CD4-positive, alpha-beta T cell (primary cell): ENCODE measurements around the gene DVL2. TPM values are rescaled to one million over a fixed set of nuclear protein-coding genes. Genes with fewer than 3 reads are reported as not detected.

ENCODE experiments used
- ATAC-seq: fragments of 200-7000 bp; cut with Tn5 transposase; one replicate; pipeline ENCODE4 v1.10.0; 2022; ENCODE audit warnings: mild to moderate bottlenecking; ENCODE audit not compliant: poor library complexity
- CTCF ChIA-PET: fragments of 350-600 bp; sonication (Branson Sonifier 250); formaldehyde crosslinking; loops from one replicate; lab custom pipeline; 2021; ENCODE audit warnings: antibody characterized with exemption, inconsistent platforms; lab: Charles Lee
- POLR2A ChIA-PET: fragments of 350-600 bp; sonication (Branson Sonifier 250); formaldehyde crosslinking; loops from one replicate; lab custom pipeline; 2021; ENCODE audit warnings: antibody characterized with exemption, inconsistent platforms; lab: Charles Lee
- DNase-seq, 14 experiments: peaks; one replicate each; pipeline ENCODE4 v3.0.0-alpha.2; 2013 to 2020; ENCODE audit warnings: mixed read lengths in 2 of 14
- H3K27ac ChIP-seq, 2 donors: one replicate each; pipeline versions ENCODE4 v1.5.1 to v1.7.0; 2013; ENCODE audit warnings: low read length in 2 of 2, low read depth in 1 of 2, mild to moderate bottlenecking in 1 of 2
- H3K27me3 ChIP-seq, 2 experiments: 1 replicate in 1 of 2; 2 replicates in 1 of 2; pipeline versions ENCODE4 v1.6.1 to v1.7.0; 2013; ENCODE audit warnings: low read length in 2 of 2, control low read depth in 1 of 2, mild to moderate bottlenecking in 1 of 2, moderate library complexity in 1 of 2; ENCODE audit not compliant: insufficient read depth in 2 of 2, control insufficient read depth in 1 of 2
- H3K36me3 ChIP-seq: one replicate; pipeline ENCODE4 v1.6.1; 2013; ENCODE audit warnings: low read length, control low read depth; ENCODE audit not compliant: insufficient read depth
- H3K4me1 ChIP-seq: one replicate; pipeline ENCODE4 v1.6.1; 2013; ENCODE audit warnings: low read length, control low read depth; ENCODE audit not compliant: insufficient read depth
- H3K4me3 ChIP-seq: one replicate; pipeline ENCODE4 v1.5.1; 2013; ENCODE audit warnings: mild to moderate bottlenecking, low read length, moderate library complexity
- H3K9me3 ChIP-seq, 2 experiments: 1 replicate in 1 of 2; 2 replicates in 1 of 2; pipeline versions ENCODE4 v1.6.1 to v1.7.0; 2013; ENCODE audit warnings: low read length in 2 of 2, mild to moderate bottlenecking in 2 of 2, control low read depth in 1 of 2, moderate library complexity in 1 of 2; ENCODE audit not compliant: control insufficient read depth in 1 of 2, insufficient read depth in 1 of 2
- H3K27ac Mint-ChIP-seq: one replicate; pipeline ENCODE4 v1.8.0; 2020; ENCODE audit warnings: mixed read lengths
- H3K27me3 Mint-ChIP-seq: one replicate; pipeline ENCODE4 v1.8.0; 2021; ENCODE audit warnings: mixed read lengths
- H3K36me3 Mint-ChIP-seq: one replicate; pipeline ENCODE4 v1.8.0; 2021; ENCODE audit warnings: low read depth, mixed read lengths
- H3K4me1 Mint-ChIP-seq: one replicate; pipeline ENCODE4 v1.8.0; 2021; ENCODE audit warnings: low read depth, mixed read lengths
- H3K4me3 Mint-ChIP-seq: one replicate; pipeline ENCODE4 v1.8.0; 2020; ENCODE audit warnings: mild to moderate bottlenecking, mixed read lengths
- H3K9me3 Mint-ChIP-seq: one replicate; pipeline ENCODE4 v1.8.0; 2020; ENCODE audit warnings: mixed read lengths
- CTCF ChIP-seq: fragments of 200-600 bp; IDR thresholded peaks from one replicate; pipeline ENCODE4 v1.8.0; 2022; ENCODE audit warnings: antibody characterized with exemption, mild to moderate bottlenecking
- intact Hi-C, 2 experiments: fragments of 100-400 bp; cut with DNase I in 1 of 2; cut with micrococcal nuclease in 1 of 2; formaldehyde crosslinking; loops; one replicate each; pipeline versions ENCODE4 v1.15.1 to v1.9.0; 2023 to 2025; cut with DNase I, micrococcal nuclease
- total RNA-seq, 174 experiments: library from RNA in 2 of 174; stranded (reverse) in 2 of 174; gene quantifications; one replicate each; pipeline ENCODE4 v1.2.3 and lab custom pipeline; 2021 to 2026

The DVL2 gene
- total RNA-seq, 2 experiments from 2014 or later, result 40.9 to 41.3 TPM

GRCh38 chr17:7258731-7259554, 24.6 kb upstream of the DVL2 start:
- Mint-ChIP-seq H3K4me1 (peaks cover 25% of the 10 kb centered on the region), H3K9me3 (no peaks in the 10 kb centered on the region), H3K27me3 (peaks cover 10% of the 10 kb centered on the region), H3K27ac (peak overlapping the region; percentile 15), H3K4me3 (no peak overlapping the region), H3K36me3 (peaks cover 45% of the 10 kb centered on the region)
- peaks cover 12 to 13% of the 10 kb centered on the region in 2 experiments for H3K27me3 ChIP-seq
- H3K9me3 ChIP-seq, result peaks cover 0 to 7% of the 10 kb centered on the region in 2 experiments
- peak in 1 of 14 experiments; percentile 24 for DNase-seq
- intact Hi-C loops, result no loop called here
- TF ChIP-seq CTCF, result no peak
- peaks cover 35% of the 10 kb centered on the region for H3K4me1 ChIP-seq
- no peak for ATAC-seq
- POLR2A ChIA-PET, result no interaction called here
- no peak overlapping the region for H3K27ac ChIP-seq
- no peak overlapping the region for H3K4me3 ChIP-seq
- H3K36me3 ChIP-seq, result peaks cover 37% of the 10 kb centered on the region
- CTCF ChIA-PET, result no interaction called here

DNA sequence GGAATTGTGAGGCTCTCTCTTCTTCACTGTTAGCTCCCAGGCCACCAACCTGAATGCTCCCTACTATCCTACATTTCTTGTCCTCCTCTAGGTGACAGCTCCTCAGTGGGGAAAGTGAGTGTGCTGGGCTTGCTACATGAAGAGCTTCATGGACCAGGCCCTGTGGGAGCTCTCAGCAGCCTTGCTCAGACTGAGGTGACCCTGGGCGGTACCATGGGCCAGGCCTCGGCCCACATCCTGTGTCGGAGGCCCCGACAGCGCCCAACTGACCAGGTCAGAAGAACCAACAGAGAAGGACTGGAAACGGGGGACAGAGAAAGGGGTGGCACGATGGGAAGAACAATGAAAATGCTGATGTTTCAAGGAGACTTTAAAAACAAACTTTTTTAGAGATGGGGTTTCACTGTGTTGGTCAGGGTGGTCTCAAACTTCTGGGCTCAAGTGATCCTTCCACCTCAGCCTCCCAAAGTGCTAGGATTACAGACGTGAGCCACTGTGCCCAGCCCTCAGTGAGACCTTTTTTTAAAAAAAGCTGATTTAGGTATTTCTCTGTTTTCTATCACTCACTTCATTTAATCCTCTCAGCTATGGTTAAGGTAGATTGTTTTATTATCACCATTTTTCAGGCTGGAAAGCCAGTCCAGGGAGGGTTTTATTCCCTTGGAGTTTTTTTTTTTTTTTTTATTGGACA, 22.6 kb upstream of the DVL2 start:
- Histone ChIP-seq H3K27me3 (peaks cover 0 to 2% of the 10 kb centered on the region in 2 experiments), H3K27ac (no peak overlapping the region), H3K4me3 (no peak overlapping the region), H3K9me3 (no peaks in the 10 kb centered on the region), H3K36me3 (peaks cover 37% of the 10 kb centered on the region), H3K4me1 (peaks cover 25% of the 10 kb centered on the region)
- no peak for ATAC-seq
- TF ChIP-seq CTCF, result no peak
- no peaks in the 10 kb centered on the region for H3K27me3 Mint-ChIP-seq
- no peak for DNase-seq
- H3K4me1 Mint-ChIP-seq, result peaks cover 24% of the 10 kb centered on the region
- ChIA-PET POLR2A (interaction anchor here (0.6 to 1.4 kb wide), 4 partner anchors 10 to 241 kb away, joined by 3 to 6 read pairs (median 4); partner anchors contain the start of genes GABARAP and PHF23), CTCF (interaction anchor here (0.7 to 1.0 kb wide), 2 partner anchors 39 to 503 kb away, joined by 3 read pairs; no protein-coding TSS in a partner anchor)
- peak overlapping the region; percentile 27 for H3K27ac Mint-ChIP-seq
- H3K36me3 Mint-ChIP-seq, result peaks cover 66% of the 10 kb centered on the region
- no peak overlapping the region for H3K4me3 Mint-ChIP-seq
- intact Hi-C loops, result no loop called here
- H3K9me3 Mint-ChIP-seq, result no peaks in the 10 kb centered on the region

DNA sequence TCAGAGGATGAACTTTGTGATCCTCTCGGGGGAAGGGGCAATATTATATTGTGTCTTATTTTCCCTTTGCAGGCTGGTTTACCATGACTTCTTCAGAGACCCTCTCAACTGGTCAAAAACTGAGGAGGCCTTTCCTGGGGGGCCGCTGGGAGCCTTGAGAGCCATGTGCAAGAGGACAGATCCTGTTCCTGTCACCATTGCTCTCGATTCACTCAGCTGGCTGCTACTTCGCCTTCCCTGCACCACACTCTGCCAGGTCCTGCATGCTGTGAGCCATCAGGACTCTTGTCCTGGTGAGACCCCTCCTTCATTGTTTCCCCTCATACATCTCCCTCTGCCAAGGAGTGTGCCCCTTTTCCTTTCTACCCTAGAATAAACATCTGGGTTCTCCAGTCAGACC, 20.2 kb upstream of the DVL2 start:
- peak overlapping the region; percentile 58 for H3K4me3 Mint-ChIP-seq
- CTCF ChIA-PET, result interaction anchor here (0.6 kb wide), 1 partner anchor 35 kb away, joined by 3 read pairs; the partner anchor contains the start of genes ACADVL and DLG4

More for the DNA sequence above, 20.2 kb upstream of the DVL2 start:
- ATAC-seq, result no peak
- peaks cover 66% of the 10 kb centered on the region for H3K36me3 Mint-ChIP-seq
- no peak overlapping the region for H3K4me3 ChIP-seq
- no peak for TF ChIP-seq CTCF
- DNase-seq, result no peak
- H3K4me1 ChIP-seq, result peaks cover 25% of the 10 kb centered on the region
- POLR2A ChIA-PET, result no interaction called here
- H3K27me3 ChIP-seq, result no peaks in the 10 kb centered on the region
- H3K27me3 Mint-ChIP-seq, result no peaks in the 10 kb centered on the region
- no peak overlapping the region for H3K27ac ChIP-seq
- no peak overlapping the region for H3K27ac Mint-ChIP-seq
- H3K9me3 ChIP-seq, result no peaks in the 10 kb centered on the region
- H3K36me3 ChIP-seq, result peaks cover 37% of the 10 kb centered on the region
- no peaks in the 10 kb centered on the region for H3K9me3 Mint-ChIP-seq
- intact Hi-C loops, result loop anchor here in 1 of 2 experiments (5.0 kb wide), 4 partner anchors 37 to 308 kb away; partner anchors contain the start of genes ACADVL, DLG4, EIF5A and FGF11
- peaks cover 34% of the 10 kb centered on the region for H3K4me1 Mint-ChIP-seq
